Ishikawa (cell line): Measurements from ENCODE around the gene RTN3.

Source experiments
- CEBPB ChIP-seq: IDR thresholded peaks from 2 replicates; pipeline ENCODE4 v1.6.1; 2012
- EGR1 ChIP-seq: IDR thresholded peaks from 2 replicates; pipeline ENCODE4 v1.6.1; 2012
- EP300 ChIP-seq: IDR thresholded peaks from 2 replicates; pipeline ENCODE4 v1.6.1; 2012; ENCODE audit warnings: borderline replicate concordance
- FOXM1 ChIP-seq: IDR thresholded peaks from 2 replicates; pipeline ENCODE4 v1.6.1; 2012; ENCODE audit warnings: low read depth, borderline replicate concordance
- MAX ChIP-seq: IDR thresholded peaks from 2 replicates; pipeline ENCODE4 v1.6.1; 2012
- RAD21 ChIP-seq: IDR thresholded peaks from 2 replicates; pipeline ENCODE4 v1.6.1; 2012; ENCODE audit warnings: low read depth
- REST ChIP-seq: IDR thresholded peaks from 2 replicates; pipeline ENCODE4 v1.6.1; 2012; ENCODE audit warnings: low read depth, mild to moderate bottlenecking
- TAF1 ChIP-seq: IDR thresholded peaks from 2 replicates; pipeline ENCODE4 v1.6.1; 2012; ENCODE audit warnings: low read depth, mild to moderate bottlenecking
- TCF12 ChIP-seq: IDR thresholded peaks from 2 replicates; pipeline ENCODE4 v1.6.1; 2012; ENCODE audit warnings: low read depth
- TF ChIP-seq, protein P1 (sequence below): IDR thresholded peaks from 2 replicates; pipeline ENCODE4 v1.6.1; 2012

- TF ChIP-seq EGR1 = no peak
- no peak for TF ChIP-seq RAD21
- no peak for TF ChIP-seq TAF1
- TF ChIP-seq, protein P1, sequence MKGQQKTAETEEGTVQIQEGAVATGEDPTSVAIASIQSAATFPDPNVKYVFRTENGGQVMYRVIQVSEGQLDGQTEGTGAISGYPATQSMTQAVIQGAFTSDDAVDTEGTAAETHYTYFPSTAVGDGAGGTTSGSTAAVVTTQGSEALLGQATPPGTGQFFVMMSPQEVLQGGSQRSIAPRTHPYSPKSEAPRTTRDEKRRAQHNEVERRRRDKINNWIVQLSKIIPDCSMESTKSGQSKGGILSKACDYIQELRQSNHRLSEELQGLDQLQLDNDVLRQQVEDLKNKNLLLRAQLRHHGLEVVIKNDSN = no peak
- TF ChIP-seq EP300 = no peak
- no peak for TF ChIP-seq REST
- no peak for TF ChIP-seq MAX
- TF ChIP-seq TCF12 = no peak
- no peak for TF ChIP-seq FOXM1
- no peak for TF ChIP-seq CEBPB
These were observed 11.2 kb upstream of the RTN3 start for GRCh38 chr11:63670096-63670432.
